Motor neuron (in vitro differentiated cells): ENCODE data around the gene NDUFAB1. TPM values are rescaled to one million over a fixed set of nuclear protein-coding genes. Genes with fewer than 3 reads are reported as not detected.

ENCODE experiments used
- ATAC-seq, 8 experiments: fragments of 200-7000 bp; cut with Tn5 transposase; replicated peaks in 6 of 8; 2 replicates each; pipeline ENCODE4 v1.8.0; 2021; ENCODE audit warnings: mild to moderate bottlenecking in 8 of 8, moderate library complexity in 8 of 8
- H3K27ac ChIP-seq, 2 donors: fragments of 250-450 bp; sonication (Bioruptor Pico); 2 replicates each; pipeline ENCODE4 v1.9.0; 2021; ENCODE audit warnings: antibody characterized with exemption in 2 of 2, mild to moderate bottlenecking in 2 of 2, moderate library complexity in 1 of 2
- H3K4me1 ChIP-seq, 2 donors: fragments of 250-450 bp; sonication (Bioruptor Pico); replicated peaks in 1 of 2; 2 replicates each; pipeline ENCODE4 v1.6.1; 2021; ENCODE audit warnings: antibody characterized with exemption in 2 of 2, mild to moderate bottlenecking in 2 of 2, moderate library complexity in 1 of 2
- H3K4me3 ChIP-seq, 5 donors: fragments of 250-450 bp; sonication (Bioruptor Pico); 2 replicates each; pipeline ENCODE4 v1.9.0; 2021; ENCODE audit warnings: antibody characterized with exemption in 5 of 5, mild to moderate bottlenecking in 5 of 5, moderate library complexity in 4 of 5
- WGBS, 10 experiments: fragments of 450-650 bp; shearing (Covaris generic); methylation state at CpG; one replicate each; pipeline ENCODE4 v1.0.0; 2022; 5-methylcytosine and 5-hydroxymethylcytosine counted together
- in situ Hi-C, 9 experiments: fragments of 400-800 bp; cut with MboI; loops; one replicate each; pipeline ENCODE4 v1.15.0; 2021; ENCODE audit warnings: low sequenced_read_pairs in 9 of 9, low pct_unique_long_range_greater_than_20kb in 2 of 9; ENCODE audit not compliant: unreplicated experiment in 9 of 9
- total RNA-seq, 8 experiments: library from RNA; unstranded; fragments of 300-600 nt; gene quantifications; 2 replicates each; pipeline versions ENCODE4 v1.2.3 to v1.2.4, GENCODE V29; 2022

NDUFAB1 gene
- total RNA-seq, 8 experiments from 2014 or later: 91.2 to 165 (median 130) TPM

- in situ Hi-C loops: no loop called here
- H3K4me1 ChIP-seq: peaks cover 0 to 2% of the 10 kb centered on the region in 2 donors
- 67 to 100% (median 99%) methylated on average over 1 to 8 of the region's 19 CpGs; no CpG with 5 or more reads in 2 of the 10 experiments for WGBS, 10 experiments
- no peak overlapping the region for H3K27ac ChIP-seq
- no peak for ATAC-seq
- H3K4me3 ChIP-seq: no peak overlapping the region
These were observed 61.0 kb downstream of the NDUFAB1 start for GRCh38 chr16:23534868-23535860.

GRCh38 chr16:23532448-23532847 lies 63.7 kb downstream of the NDUFAB1 start:
- in situ Hi-C loops: no loop called here
- Histone ChIP-seq H3K27ac (no peak overlapping the region), H3K4me1 (peaks cover 0 to 14% of the 10 kb centered on the region in 2 donors), H3K4me3 (no peak overlapping the region)
- WGBS, 10 experiments: 100% methylated on average over 1 of the region's 1 CpG; no CpG with 5 or more reads in 9 of the 10 experiments
- no peak for ATAC-seq

Other genes with a start within 250 kb of the NDUFAB1 start
- 10 to 100 TPM in 5 of 8 experiments, 1 to 10 TPM in 3; 7.2 to 29.6 (median 10.8) TPM for gene COG7, start 143.1 kb downstream of the NDUFAB1 start, total RNA-seq
- 10 to 100 TPM; 14.3 to 50.0 (median 19.8) TPM for gene GGA2, start 85.8 kb downstream of the NDUFAB1 start, total RNA-seq
- gene EARS2, start 39.0 kb downstream of the NDUFAB1 start, total RNA-seq: 10 to 100 TPM; 15.2 to 40.6 (median 26.4) TPM
- 10 to 100 TPM; 43.7 to 72.5 (median 60.3) TPM for gene UBFD1, start 38.6 kb downstream of the NDUFAB1 start, total RNA-seq
- 10 to 100 TPM in 5 of 8 experiments, 1 to 10 TPM in 3; 7.3 to 20.5 (median 13.2) TPM for gene PALB2, start 45.0 kb upstream of the NDUFAB1 start, total RNA-seq
- 10 to 100 TPM; 35.5 to 58.2 (median 44.9) TPM for gene DCTN5, start 45.1 kb upstream of the NDUFAB1 start, total RNA-seq
- 10 to 100 TPM in 3 of 8 experiments, 1 to 10 TPM in 4, under 1 TPM in 1; 0.92 to 70.2 (median 4.3) TPM for gene PLK1, start 82.6 kb upstream of the NDUFAB1 start, total RNA-seq
- 1 to 10 TPM in 3 of 8 experiments, under 1 TPM in 3, not detected in 2; 0.04 to 7.4 (median 1.4) TPM for gene ERN2, start 116.9 kb upstream of the NDUFAB1 start, total RNA-seq
- gene CHP2, start 158.7 kb upstream of the NDUFAB1 start, total RNA-seq: 1 to 10 TPM in 2 of 8 experiments, under 1 TPM in 1, not detected in 5; 0.19 to 5.5 (median 2.9) TPM
- 10 to 100 TPM in 2 of 8 experiments, 1 to 10 TPM in 3, under 1 TPM in 3; 0.10 to 21.0 (median 4.8) TPM for gene PRKCB, start 239.7 kb upstream of the NDUFAB1 start, total RNA-seq